ENCODE measurements around the gene KRTAP12-2.
"Not testable (repeated sequence)": the region's sequence is repeated elsewhere in the genome, so short reads cannot be mapped to it uniquely, and the experiment has no call there.

Gene KRTAP12-2

GRCh38 chr21:44640761-44641160, 26.0 kb downstream of the KRTAP12-2 start:
- Mint-ChIP-seq H3K27me3 (peaks cover 26% of the 10 kb centered on the region), H3K9me3 (peaks cover 23% of the 10 kb centered on the region), H3K4me1 (no peaks in the 10 kb centered on the region), H3K27ac (no peak overlapping the region), H3K36me3 (peaks cover 5% of the 10 kb centered on the region), H3K4me3 (no peak overlapping the region)
- ATAC-seq (ENCODE audit: low read depth): no peak
- no peak for DNase-seq (ENCODE audit: low spot score in 2 of 2)

GRCh38 chr21:44639331-44639655, 27.4 kb downstream of the KRTAP12-2 start:
- Mint-ChIP-seq H3K9me3 (peaks cover 15% of the 10 kb centered on the region), H3K4me1 (no peaks in the 10 kb centered on the region), H3K36me3 (peaks cover 5% of the 10 kb centered on the region), H3K27me3 (peaks cover 28% of the 10 kb centered on the region), H3K27ac (no peak overlapping the region), H3K4me3 (no peak overlapping the region)
- ATAC-seq (ENCODE audit: low read depth) (no peak), DNase-seq (ENCODE audit: low spot score in 2 of 2) (no peak)

GRCh38 chr21:44638506-44639330, 28.0 kb downstream of the KRTAP12-2 start:
- Mint-ChIP-seq H3K27me3 (peaks cover 28% of the 10 kb centered on the region), H3K9me3 (peaks cover 15% of the 10 kb centered on the region)
- H3K4me3 Mint-ChIP-seq; H3K27ac Mint-ChIP-seq; DNase-seq (ENCODE audit: low spot score in 2 of 2); H3K36me3 Mint-ChIP-seq; H3K4me1 Mint-ChIP-seq; ATAC-seq (ENCODE audit: low read depth): not testable (repeated sequence)

GRCh38 chr21:44637851-44638348, 28.8 kb downstream of the KRTAP12-2 start:
- H3K27ac Mint-ChIP-seq; ATAC-seq (ENCODE audit: low read depth); H3K36me3 Mint-ChIP-seq; H3K4me1 Mint-ChIP-seq; DNase-seq (ENCODE audit: low spot score in 2 of 2); H3K4me3 Mint-ChIP-seq: not testable (repeated sequence)
- peaks cover 26% of the 10 kb centered on the region for H3K27me3 Mint-ChIP-seq
- peaks cover 16% of the 10 kb centered on the region for H3K9me3 Mint-ChIP-seq

GRCh38 chr21:44637018-44637850, 29.5 kb downstream of the KRTAP12-2 start, which contains the start of gene KRTAP10-10:
TSS of gene KRTAP10-10 (plus strand) at chr21:44637356. CDS start at chr21:44637418, 62 bp downstream.
- H3K36me3 Mint-ChIP-seq: peaks cover 5% of the 10 kb centered on the region
- no peak within 1 kb of the TSS for H3K27ac Mint-ChIP-seq
- H3K27me3 Mint-ChIP-seq: peaks cover 24% of the 10 kb centered on the region
- no peak for ATAC-seq (ENCODE audit: low read depth)
- no peaks in the 10 kb centered on the region for H3K4me1 Mint-ChIP-seq
- H3K4me3 Mint-ChIP-seq: no peak within 1 kb of the TSS
- no peak for DNase-seq (ENCODE audit: low spot score in 2 of 2)
- peaks cover 14% of the 10 kb centered on the region for H3K9me3 Mint-ChIP-seq

- DNase-seq (ENCODE audit: low spot score in 2 of 2): no peak
- Mint-ChIP-seq H3K27ac (no peak overlapping the region), H3K4me1 (no peaks in the 10 kb centered on the region), H3K9me3 (peaks cover 17% of the 10 kb centered on the region), H3K4me3 (no peak overlapping the region), H3K36me3 (peaks cover 5% of the 10 kb centered on the region), H3K27me3 (peaks cover 23% of the 10 kb centered on the region)
- no peak for ATAC-seq (ENCODE audit: low read depth)
Observed at GRCh38 chr21:44636209-44637017, 30.3 kb downstream of the KRTAP12-2 start.

GRCh38 chr21:44632067-44632466, 34.7 kb downstream of the KRTAP12-2 start:
- H3K4me3 Mint-ChIP-seq: no peak overlapping the region
- no peak overlapping the region for H3K27ac Mint-ChIP-seq
- H3K9me3 Mint-ChIP-seq: peaks cover 24% of the 10 kb centered on the region
- peaks cover 5% of the 10 kb centered on the region for H3K36me3 Mint-ChIP-seq
- no peak for ATAC-seq (ENCODE audit: low read depth)
- peaks cover 8% of the 10 kb centered on the region for H3K27me3 Mint-ChIP-seq
- no peak for DNase-seq (ENCODE audit: low spot score in 2 of 2)
- peaks cover 7% of the 10 kb centered on the region for H3K4me1 Mint-ChIP-seq

- H3K36me3 Mint-ChIP-seq: peaks cover 5% of the 10 kb centered on the region
- ATAC-seq (ENCODE audit: low read depth): no peak
- no peak overlapping the region for H3K27ac Mint-ChIP-seq
- peaks cover 24% of the 10 kb centered on the region for H3K9me3 Mint-ChIP-seq
- H3K27me3 Mint-ChIP-seq: peaks cover 10% of the 10 kb centered on the region
- no peak for DNase-seq (ENCODE audit: low spot score in 2 of 2)
- H3K4me1 Mint-ChIP-seq: peaks cover 7% of the 10 kb centered on the region
- no peak overlapping the region for H3K4me3 Mint-ChIP-seq
Observed at GRCh38 chr21:44630440-44630839, 36.3 kb downstream of the KRTAP12-2 start.

GRCh38 chr21:44628707-44629391, 37.9 kb downstream of the KRTAP12-2 start:
- Mint-ChIP-seq H3K9me3 (peaks cover 29% of the 10 kb centered on the region), H3K36me3 (peaks cover 10% of the 10 kb centered on the region), H3K27me3 (peaks cover 13% of the 10 kb centered on the region), H3K4me1 (peaks cover 7% of the 10 kb centered on the region), H3K4me3 (no peak overlapping the region), H3K27ac (no peak overlapping the region)
- DNase-seq (ENCODE audit: low spot score in 2 of 2) (no peak), ATAC-seq (ENCODE audit: low read depth) (no peak)

GRCh38 chr21:44627831-44628233, 38.9 kb downstream of the KRTAP12-2 start:
- Mint-ChIP-seq H3K9me3 (peaks cover 31% of the 10 kb centered on the region), H3K36me3 (peaks cover 12% of the 10 kb centered on the region), H3K27me3 (peaks cover 13% of the 10 kb centered on the region)
- H3K4me1 Mint-ChIP-seq; ATAC-seq (ENCODE audit: low read depth); H3K4me3 Mint-ChIP-seq; H3K27ac Mint-ChIP-seq; DNase-seq (ENCODE audit: low spot score in 2 of 2): not testable (repeated sequence)

GRCh38 chr21:44627181-44627822, 39.4 kb downstream of the KRTAP12-2 start:
- not testable (repeated sequence) for H3K27ac Mint-ChIP-seq; DNase-seq (ENCODE audit: low spot score in 2 of 2); ATAC-seq (ENCODE audit: low read depth); H3K4me1 Mint-ChIP-seq; H3K4me3 Mint-ChIP-seq
- Mint-ChIP-seq H3K27me3 (peaks cover 13% of the 10 kb centered on the region), H3K36me3 (peaks cover 12% of the 10 kb centered on the region), H3K9me3 (peaks cover 35% of the 10 kb centered on the region)

- Mint-ChIP-seq H3K4me3 (no peak within 1 kb of the TSS), H3K36me3 (peaks cover 12% of the 10 kb centered on the region), H3K9me3 (peaks cover 34% of the 10 kb centered on the region), H3K27me3 (peaks cover 15% of the 10 kb centered on the region), H3K27ac (no peak within 1 kb of the TSS), H3K4me1 (peaks cover 7% of the 10 kb centered on the region)
- ATAC-seq (ENCODE audit: low read depth) (no peak), DNase-seq (ENCODE audit: low spot score in 2 of 2) (no peak)
Observed at GRCh38 chr21:44626673-44627143, 40.0 kb downstream of the KRTAP12-2 start, which contains the start of gene KRTAP10-9. TSS of gene KRTAP10-9 (plus strand) at chr21:44627093. CDS start at chr21:44627172, 79 bp downstream.

Data from memory B cell (primary cell).